Fibroblast of pulmonary artery (primary cell): ENCODE data around the gene ARHGAP24.
"Not testable (repeated sequence)": the region's sequence is repeated elsewhere in the genome, so short reads cannot be mapped to it uniquely, and the experiment has no call there.

Source experiments
- DNase-seq: peaks from one replicate; pipeline ENCODE4 v3.0.0-alpha.2; 2010; ENCODE audit warnings: low read depth
- H3K4me3 ChIP-seq: replicated peaks from 2 replicates; pipeline ENCODE4 v1.5.1; 2011; ENCODE audit warnings: low read depth, mild to moderate bottlenecking, control low read depth, low read length, moderate library complexity
- TF ChIP-seq, protein P1 (sequence below): IDR thresholded peaks from 2 replicates; pipeline ENCODE4 v1.5.1; 2011; ENCODE audit warnings: mild to moderate bottlenecking, control low read depth, low read length, inconsistent platforms; ENCODE audit errors: missing control alignments

The ARHGAP24 gene

DNA sequence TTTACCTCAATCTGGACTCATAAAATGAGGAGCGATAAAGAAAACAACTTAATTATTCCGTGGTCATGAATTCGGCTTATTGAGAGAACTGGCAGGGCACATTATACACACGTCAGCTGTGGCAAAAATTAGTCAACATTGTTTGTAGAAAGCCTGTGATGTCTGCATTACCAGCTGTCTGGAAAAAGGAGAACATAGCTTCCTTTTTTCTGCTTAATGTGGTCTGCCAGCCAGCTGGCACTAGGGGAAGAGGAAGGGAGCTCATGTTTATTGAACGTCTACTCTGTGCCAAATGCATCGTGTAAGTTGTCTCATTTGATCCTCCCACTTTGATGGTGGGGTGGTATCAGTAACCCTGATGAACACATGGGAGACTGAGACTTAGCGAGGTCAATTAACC lies 367.6 kb downstream of the ARHGAP24 start:
- TF ChIP-seq, protein P1, sequence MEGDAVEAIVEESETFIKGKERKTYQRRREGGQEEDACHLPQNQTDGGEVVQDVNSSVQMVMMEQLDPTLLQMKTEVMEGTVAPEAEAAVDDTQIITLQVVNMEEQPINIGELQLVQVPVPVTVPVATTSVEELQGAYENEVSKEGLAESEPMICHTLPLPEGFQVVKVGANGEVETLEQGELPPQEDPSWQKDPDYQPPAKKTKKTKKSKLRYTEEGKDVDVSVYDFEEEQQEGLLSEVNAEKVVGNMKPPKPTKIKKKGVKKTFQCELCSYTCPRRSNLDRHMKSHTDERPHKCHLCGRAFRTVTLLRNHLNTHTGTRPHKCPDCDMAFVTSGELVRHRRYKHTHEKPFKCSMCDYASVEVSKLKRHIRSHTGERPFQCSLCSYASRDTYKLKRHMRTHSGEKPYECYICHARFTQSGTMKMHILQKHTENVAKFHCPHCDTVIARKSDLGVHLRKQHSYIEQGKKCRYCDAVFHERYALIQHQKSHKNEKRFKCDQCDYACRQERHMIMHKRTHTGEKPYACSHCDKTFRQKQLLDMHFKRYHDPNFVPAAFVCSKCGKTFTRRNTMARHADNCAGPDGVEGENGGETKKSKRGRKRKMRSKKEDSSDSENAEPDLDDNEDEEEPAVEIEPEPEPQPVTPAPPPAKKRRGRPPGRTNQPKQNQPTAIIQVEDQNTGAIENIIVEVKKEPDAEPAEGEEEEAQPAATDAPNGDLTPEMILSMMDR, result no peak
- no peak overlapping the region for H3K4me3 ChIP-seq
- DNase-seq, result peak; percentile 38

DNA sequence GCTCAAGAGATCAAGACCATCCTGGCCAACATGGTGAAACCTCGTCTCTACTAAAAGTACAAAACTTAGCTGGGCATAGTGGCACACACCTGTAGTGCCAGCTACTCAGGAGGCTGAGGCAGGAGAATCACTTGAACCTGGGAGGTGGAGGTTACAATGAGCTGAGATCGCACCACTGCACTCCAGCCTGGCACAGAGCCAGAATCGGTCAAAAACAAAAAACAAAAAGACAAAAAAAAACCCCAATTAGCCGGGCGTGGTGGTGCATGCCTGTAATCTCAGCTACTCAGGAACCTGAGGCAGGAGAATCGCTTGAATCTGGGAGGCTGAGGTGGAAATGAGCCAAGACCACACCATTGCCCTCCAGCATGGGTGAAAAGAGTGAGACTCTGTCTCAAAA lies 378.8 kb downstream of the ARHGAP24 start:
- not testable (repeated sequence) for DNase-seq, H3K4me3 ChIP-seq

DNA sequence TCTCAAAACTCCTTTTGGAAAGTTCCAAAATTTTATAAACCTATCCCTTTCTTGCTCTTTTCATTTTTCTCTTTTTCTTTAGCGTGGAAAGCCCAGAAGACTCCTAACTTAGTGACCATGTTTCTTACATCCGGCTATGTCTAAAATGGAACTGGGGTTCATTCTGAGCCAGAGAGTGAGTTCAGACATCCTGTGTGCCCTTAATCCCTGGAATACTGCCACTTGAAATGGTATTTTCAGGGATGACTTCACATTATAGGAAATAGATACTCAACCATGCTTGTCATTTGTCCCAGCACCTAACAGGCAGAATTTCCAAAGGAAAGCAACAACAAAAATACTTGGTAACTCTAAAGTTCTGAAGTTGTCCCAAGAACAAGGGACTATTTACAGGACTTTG lies 379.6 kb downstream of the ARHGAP24 start:
- no peak overlapping the region for H3K4me3 ChIP-seq
- peak; percentile 21 for DNase-seq
- TF ChIP-seq, protein P1, result no peak

DNA sequence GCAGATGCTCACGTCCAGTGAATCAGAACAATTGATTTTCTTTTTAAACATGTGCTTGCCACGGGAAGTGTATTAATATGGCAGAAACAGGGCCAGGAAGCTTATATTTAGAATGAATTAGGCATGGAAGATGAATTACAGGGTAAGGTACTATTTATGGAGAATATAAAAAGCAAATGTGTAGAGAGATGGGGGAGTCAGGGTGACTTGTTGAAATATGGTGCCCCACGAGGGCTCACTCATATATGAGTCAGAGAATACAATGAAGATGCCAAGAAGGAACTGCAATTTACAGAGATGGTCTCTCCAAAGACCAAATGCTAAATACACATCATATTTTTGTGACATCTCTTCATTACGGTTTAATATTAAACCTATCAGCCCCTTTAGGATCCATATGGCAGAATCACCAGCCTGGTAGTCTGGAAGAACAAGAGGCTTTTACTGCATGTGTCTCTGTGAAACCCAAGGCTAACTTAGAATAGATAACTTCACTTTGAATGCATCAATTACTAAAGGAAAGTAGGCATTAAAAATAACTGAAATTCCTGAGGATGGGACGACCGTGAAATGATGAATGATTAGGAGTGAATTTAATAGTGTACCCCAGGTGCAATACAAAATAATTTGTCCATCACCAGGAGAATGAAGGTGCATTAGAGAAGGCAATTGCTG lies 385.3 kb downstream of the ARHGAP24 start:
- H3K4me3 ChIP-seq, result no peak overlapping the region
- peak; percentile 65 for DNase-seq
- TF ChIP-seq, protein P1, result no peak

- TF ChIP-seq, protein P1, result no peak
- no peak overlapping the region for H3K4me3 ChIP-seq
- DNase-seq, result peak; percentile 17
Measured at GRCh38 chr4:85861064-85861765, 386.3 kb downstream of the ARHGAP24 start.

GRCh38 chr4:85862896-85863295 lies 387.9 kb downstream of the ARHGAP24 start:
- no peak for DNase-seq
- no peak overlapping the region for H3K4me3 ChIP-seq
- TF ChIP-seq, protein P1, result no peak

- TF ChIP-seq, protein P1, result no peak
- no peak overlapping the region for H3K4me3 ChIP-seq
- DNase-seq, result no peak
Measured at GRCh38 chr4:85864259-85865205, 389.6 kb downstream of the ARHGAP24 start.
